GM23338 (cell line): ENCODE data around the gene SNX9. TPM values are rescaled to one million over a fixed set of nuclear protein-coding genes. Genes with fewer than 3 reads are reported as not detected.

Experiments used
- ATAC-seq: fragments of 200-7000 bp; cut with Tn5 transposase; 3 replicates; pipeline ENCODE4 v1.9.1; 2020
- DNase-seq: peaks from one replicate; pipeline ENCODE4 v3.0.0-alpha.2; 2015; ENCODE audit warnings: low spot score
- H2AFZ ChIP-seq: fragments of 200-600 bp; sonication (generic); 2 replicates; pipeline ENCODE4 v1.8.0; 2016; ENCODE audit warnings: antibody characterized with exemption, mild to moderate bottlenecking, moderate library complexity
- H3F3A ChIP-seq: fragments of 200-600 bp; sonication (generic); replicated peaks from 2 replicates; pipeline ENCODE4 v1.8.0; 2017; ENCODE audit warnings: antibody characterized with exemption, mixed run types, low read depth
- H3K27ac ChIP-seq: fragments of 200-600 bp; sonication (generic); 2 replicates; pipeline ENCODE4 v1.6.1; 2016; ENCODE audit warnings: low read depth
- H3K27me3 ChIP-seq: fragments of 200-600 bp; sonication (generic); 2 replicates; pipeline ENCODE4 v1.8.0; 2016; ENCODE audit warnings: mild to moderate bottlenecking, mixed run types, moderate library complexity; ENCODE audit not compliant: insufficient read depth
- H3K36me3 ChIP-seq: fragments of 200-600 bp; sonication (generic); 2 replicates; pipeline ENCODE4 v1.8.0; 2016; ENCODE audit warnings: mild to moderate bottlenecking; ENCODE audit not compliant: insufficient read depth
- H3K4me1 ChIP-seq: fragments of 200-600 bp; sonication (generic); 2 replicates; pipeline ENCODE4 v1.8.0; 2016; ENCODE audit warnings: mild to moderate bottlenecking, moderate library complexity; ENCODE audit not compliant: insufficient read depth
- H3K4me2 ChIP-seq: fragments of 200-600 bp; sonication (generic); 2 replicates; pipeline ENCODE4 v1.7.1; 2017; ENCODE audit warnings: mixed run types
- H3K4me3 ChIP-seq: fragments of 200-600 bp; sonication (generic); 2 replicates; pipeline ENCODE4 v1.6.1; 2016; ENCODE audit warnings: mixed run types
- H3K79me2 ChIP-seq: fragments of 200-600 bp; sonication (generic); replicated peaks from 2 replicates; pipeline ENCODE4 v1.8.0; 2017; ENCODE audit warnings: mild to moderate bottlenecking; ENCODE audit not compliant: insufficient read depth
- H3K9me2 ChIP-seq: fragments of 200-600 bp; sonication (generic); 2 replicates; pipeline ENCODE4 v1.8.0; 2017; ENCODE audit not compliant: insufficient read depth
- H4K20me1 ChIP-seq: fragments of 200-600 bp; sonication (generic); replicated peaks from 2 replicates; pipeline ENCODE4 v1.8.0; 2017; ENCODE audit warnings: mild to moderate bottlenecking; ENCODE audit not compliant: insufficient read depth
- H3K27ac Mint-ChIP-seq: 2 replicates; pipeline ENCODE4 v1.8.0; 2020; ENCODE audit warnings: inconsistent platforms, mild to moderate bottlenecking, moderate library complexity, mixed read lengths
- H3K27me3 Mint-ChIP-seq: 3 replicates; pipeline ENCODE4 v1.8.0; 2022; ENCODE audit warnings: low read depth, mild to moderate bottlenecking, moderate library complexity, mixed read lengths, inconsistent platforms; ENCODE audit not compliant: insufficient read depth, poor library complexity
- H3K36me3 Mint-ChIP-seq: 3 replicates; pipeline ENCODE4 v1.8.0; 2021; ENCODE audit warnings: low read depth, mild to moderate bottlenecking, inconsistent platforms, moderate library complexity, mixed read lengths
- H3K4me1 Mint-ChIP-seq: 3 replicates; pipeline ENCODE4 v1.8.0; 2020; ENCODE audit warnings: mild to moderate bottlenecking, inconsistent platforms, mixed read lengths
- H3K4me3 Mint-ChIP-seq: 3 replicates; pipeline ENCODE4 v1.8.0; 2021; ENCODE audit warnings: moderate library complexity, mild to moderate bottlenecking, inconsistent platforms, mixed read lengths
- H3K9me3 Mint-ChIP-seq: 3 replicates; pipeline ENCODE4 v1.8.0; 2020; ENCODE audit warnings: moderate library complexity, mild to moderate bottlenecking, inconsistent platforms, mixed read lengths
- CREB1 ChIP-seq: fragments of 250-450 bp; sonication (Bioruptor Pico); IDR thresholded peaks from 2 replicates; pipeline ENCODE4 v1.5.0; 2020; ENCODE audit warnings: low read depth, mild to moderate bottlenecking, moderate library complexity
- CTCF ChIP-seq, 2 experiments: fragments of 200-600 bp in 1 of 2; sonication (generic) in 1 of 2; conservative IDR thresholded peaks; 2 replicates each; pipeline versions ENCODE4 v1.5.1 to v1.6.1; 2016 to 2017; ENCODE audit warnings: antibody characterized with exemption in 2 of 2, low read depth in 2 of 2, mild to moderate bottlenecking in 2 of 2, moderate library complexity in 1 of 2
- EZH2 ChIP-seq: fragments of 200-600 bp; sonication (generic); IDR thresholded peaks from one replicate; pipeline ENCODE4 v1.8.0; 2017; ENCODE audit warnings: antibody characterized with exemption, mild to moderate bottlenecking, low read depth; ENCODE audit not compliant: unreplicated experiment
- EZH2phosphoT487 ChIP-seq: fragments of 200-600 bp; sonication (generic); IDR thresholded peaks from one replicate; pipeline ENCODE4 v1.8.1; 2018; ENCODE audit warnings: antibody characterized with exemption; ENCODE audit not compliant: unreplicated experiment
- JUNB ChIP-seq: IDR thresholded peaks from one replicate; pipeline ENCODE4 v1.6.1; 2016; ENCODE audit warnings: antibody characterized with exemption; ENCODE audit not compliant: unreplicated experiment
- NANOG ChIP-seq: IDR thresholded peaks from 2 replicates; pipeline ENCODE4 v1.6.1; 2016; ENCODE audit warnings: antibody characterized with exemption, borderline replicate concordance
- POLR2AphosphoS5 ChIP-seq: IDR thresholded peaks from 2 replicates; pipeline ENCODE4 v1.6.1; 2016; ENCODE audit warnings: antibody characterized with exemption, low read depth
- STAT1 ChIP-seq: IDR thresholded peaks from one replicate; pipeline ENCODE4 v1.6.1; 2016; ENCODE audit warnings: antibody characterized with exemption; ENCODE audit not compliant: unreplicated experiment
- ZNF114 ChIP-seq: fragments of 250-450 bp; sonication (Bioruptor Pico); IDR thresholded peaks from 2 replicates; pipeline ENCODE4 v1.5.0; 2020; ENCODE audit warnings: mild to moderate bottlenecking, moderate library complexity
- ZNF331 ChIP-seq: fragments of 250-450 bp; sonication (Bioruptor Pico); IDR thresholded peaks from 2 replicates; pipeline ENCODE4 v1.5.0; 2020; ENCODE audit warnings: low read depth, mild to moderate bottlenecking, moderate library complexity
- polyA plus RNA-seq: library from polyadenylated mRNA; unstranded; fragments of >200 nt; fragmentation: Nextera tagmentation; extraction: Ambion mirVana; gene quantifications from 2 replicates; pipeline ENCODE4 v1.2.1, GENCODE V29; 2016
- total RNA-seq: library from RNA; depleted of rRNA; stranded (reverse); fragments of >200 nt; shearing (Covaris generic); gene quantifications from 2 replicates; pipeline ENCODE4 v1.2.3, GENCODE V29; 2014
- TF ChIP-seq, protein P1 (sequence below): IDR thresholded peaks from one replicate; pipeline ENCODE4 v1.6.1; 2018; ENCODE audit warnings: antibody characterized with exemption; ENCODE audit not compliant: unreplicated experiment
- TF ChIP-seq, protein P2 (sequence below): IDR thresholded peaks from 2 replicates; pipeline ENCODE4 v1.6.1; 2016; ENCODE audit warnings: antibody characterized with exemption
- TF ChIP-seq, protein P3 (sequence below): fragments of 250-450 bp; sonication (Bioruptor Pico); IDR thresholded peaks from 2 replicates; pipeline ENCODE4 v1.5.0; 2020; ENCODE audit warnings: mild to moderate bottlenecking, moderate library complexity

The SNX9 gene
- total and polyA plus RNA-seq, 2 experiments from 2014 or later, result 18.4 to 23.3 TPM

DNA sequence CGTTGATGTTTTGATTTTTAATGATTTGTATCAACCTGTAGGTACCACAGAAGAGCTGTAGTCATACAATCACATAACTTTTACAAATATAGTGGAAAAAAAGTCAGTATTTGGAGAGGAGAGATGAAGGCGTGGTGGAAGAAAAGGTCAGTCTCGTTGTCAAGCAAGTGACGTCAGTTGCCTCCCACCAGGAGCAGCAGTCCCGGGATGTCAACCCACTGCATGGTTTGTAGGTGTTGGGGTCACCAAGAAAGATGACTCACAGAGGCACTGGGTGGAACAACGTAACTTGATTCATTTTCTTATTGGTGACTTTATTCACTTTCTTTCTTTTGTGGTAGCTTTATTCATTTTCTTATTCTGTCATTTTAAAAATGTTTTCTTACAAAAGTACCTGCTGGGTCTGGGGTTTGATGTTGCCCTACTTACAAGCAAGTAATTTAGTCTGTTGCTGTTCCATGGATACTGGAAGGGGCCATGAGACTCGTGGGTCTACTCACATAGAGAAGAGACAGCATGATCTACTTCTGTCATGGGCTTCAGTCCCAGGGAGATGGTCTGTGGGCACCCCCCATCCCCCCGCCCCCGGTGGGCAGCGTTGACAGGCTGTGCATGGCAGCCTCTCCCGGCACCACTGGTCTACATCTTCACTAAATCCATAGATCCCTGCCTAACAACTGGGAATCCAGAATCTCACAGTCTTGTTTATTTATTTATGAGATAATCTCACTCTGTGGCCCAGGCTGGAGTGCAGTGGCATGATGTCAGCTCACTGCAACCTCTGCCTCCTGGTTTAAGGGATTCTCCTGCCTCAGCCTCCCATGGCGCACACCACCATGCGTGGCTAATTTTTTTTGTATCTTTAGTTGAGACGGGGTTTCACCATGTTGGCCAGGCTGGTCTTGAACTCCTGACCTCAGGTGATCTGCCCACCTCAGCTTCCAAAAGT is 122.2 kb downstream of the SNX9 start:
- Histone ChIP-seq H2AFZ (no peak overlapping the region), H3K79me2 (no peaks in the 10 kb centered on the region), H4K20me1 (no peaks in the 10 kb centered on the region), H3K9me2 (no peaks in the 10 kb centered on the region), H3K36me3 (peaks cover 17% of the 10 kb centered on the region), H3F3A (no peaks in the 10 kb centered on the region), H3K27me3 (no peaks in the 10 kb centered on the region), H3K4me2 (no peak overlapping the region), H3K4me1 (no peaks in the 10 kb centered on the region), H3K4me3 (no peak overlapping the region), H3K27ac (no peak overlapping the region)
- Mint-ChIP-seq H3K27me3 (no peaks in the 10 kb centered on the region), H3K4me1 (no peaks in the 10 kb centered on the region), H3K27ac (no peak overlapping the region), H3K36me3 (peaks cover 41% of the 10 kb centered on the region), H3K4me3 (no peak overlapping the region), H3K9me3 (peaks cover 14% of the 10 kb centered on the region; the same call in 2 of the 3 replicates)
- ATAC-seq, result no peak
- TF ChIP-seq ZNF331 (CRISPR knock-in tag) (no peak), CREB1 (CRISPR knock-in tag) (no peak), STAT1 (no peak), EZH2 (no peak), EZH2phosphoT487 (no peak), ZNF114 (CRISPR knock-in tag) (no peak), CTCF (conservative IDR thresholded peaks at IDR 0.05; ENCODE audit: low read depth in 2 of 2) (no peak), JUNB (no peak), POLR2AphosphoS5 (no peak), NANOG (no peak)
- TF ChIP-seq, protein P1, sequence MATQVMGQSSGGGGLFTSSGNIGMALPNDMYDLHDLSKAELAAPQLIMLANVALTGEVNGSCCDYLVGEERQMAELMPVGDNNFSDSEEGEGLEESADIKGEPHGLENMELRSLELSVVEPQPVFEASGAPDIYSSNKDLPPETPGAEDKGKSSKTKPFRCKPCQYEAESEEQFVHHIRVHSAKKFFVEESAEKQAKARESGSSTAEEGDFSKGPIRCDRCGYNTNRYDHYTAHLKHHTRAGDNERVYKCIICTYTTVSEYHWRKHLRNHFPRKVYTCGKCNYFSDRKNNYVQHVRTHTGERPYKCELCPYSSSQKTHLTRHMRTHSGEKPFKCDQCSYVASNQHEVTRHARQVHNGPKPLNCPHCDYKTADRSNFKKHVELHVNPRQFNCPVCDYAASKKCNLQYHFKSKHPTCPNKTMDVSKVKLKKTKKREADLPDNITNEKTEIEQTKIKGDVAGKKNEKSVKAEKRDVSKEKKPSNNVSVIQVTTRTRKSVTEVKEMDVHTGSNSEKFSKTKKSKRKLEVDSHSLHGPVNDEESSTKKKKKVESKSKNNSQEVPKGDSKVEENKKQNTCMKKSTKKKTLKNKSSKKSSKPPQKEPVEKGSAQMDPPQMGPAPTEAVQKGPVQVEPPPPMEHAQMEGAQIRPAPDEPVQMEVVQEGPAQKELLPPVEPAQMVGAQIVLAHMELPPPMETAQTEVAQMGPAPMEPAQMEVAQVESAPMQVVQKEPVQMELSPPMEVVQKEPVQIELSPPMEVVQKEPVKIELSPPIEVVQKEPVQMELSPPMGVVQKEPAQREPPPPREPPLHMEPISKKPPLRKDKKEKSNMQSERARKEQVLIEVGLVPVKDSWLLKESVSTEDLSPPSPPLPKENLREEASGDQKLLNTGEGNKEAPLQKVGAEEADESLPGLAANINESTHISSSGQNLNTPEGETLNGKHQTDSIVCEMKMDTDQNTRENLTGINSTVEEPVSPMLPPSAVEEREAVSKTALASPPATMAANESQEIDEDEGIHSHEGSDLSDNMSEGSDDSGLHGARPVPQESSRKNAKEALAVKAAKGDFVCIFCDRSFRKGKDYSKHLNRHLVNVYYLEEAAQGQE, result no peak
- TF ChIP-seq, protein P2, sequence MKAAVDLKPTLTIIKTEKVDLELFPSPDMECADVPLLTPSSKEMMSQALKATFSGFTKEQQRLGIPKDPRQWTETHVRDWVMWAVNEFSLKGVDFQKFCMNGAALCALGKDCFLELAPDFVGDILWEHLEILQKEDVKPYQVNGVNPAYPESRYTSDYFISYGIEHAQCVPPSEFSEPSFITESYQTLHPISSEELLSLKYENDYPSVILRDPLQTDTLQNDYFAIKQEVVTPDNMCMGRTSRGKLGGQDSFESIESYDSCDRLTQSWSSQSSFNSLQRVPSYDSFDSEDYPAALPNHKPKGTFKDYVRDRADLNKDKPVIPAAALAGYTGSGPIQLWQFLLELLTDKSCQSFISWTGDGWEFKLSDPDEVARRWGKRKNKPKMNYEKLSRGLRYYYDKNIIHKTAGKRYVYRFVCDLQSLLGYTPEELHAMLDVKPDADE, result no peak
- TF ChIP-seq, protein P3, sequence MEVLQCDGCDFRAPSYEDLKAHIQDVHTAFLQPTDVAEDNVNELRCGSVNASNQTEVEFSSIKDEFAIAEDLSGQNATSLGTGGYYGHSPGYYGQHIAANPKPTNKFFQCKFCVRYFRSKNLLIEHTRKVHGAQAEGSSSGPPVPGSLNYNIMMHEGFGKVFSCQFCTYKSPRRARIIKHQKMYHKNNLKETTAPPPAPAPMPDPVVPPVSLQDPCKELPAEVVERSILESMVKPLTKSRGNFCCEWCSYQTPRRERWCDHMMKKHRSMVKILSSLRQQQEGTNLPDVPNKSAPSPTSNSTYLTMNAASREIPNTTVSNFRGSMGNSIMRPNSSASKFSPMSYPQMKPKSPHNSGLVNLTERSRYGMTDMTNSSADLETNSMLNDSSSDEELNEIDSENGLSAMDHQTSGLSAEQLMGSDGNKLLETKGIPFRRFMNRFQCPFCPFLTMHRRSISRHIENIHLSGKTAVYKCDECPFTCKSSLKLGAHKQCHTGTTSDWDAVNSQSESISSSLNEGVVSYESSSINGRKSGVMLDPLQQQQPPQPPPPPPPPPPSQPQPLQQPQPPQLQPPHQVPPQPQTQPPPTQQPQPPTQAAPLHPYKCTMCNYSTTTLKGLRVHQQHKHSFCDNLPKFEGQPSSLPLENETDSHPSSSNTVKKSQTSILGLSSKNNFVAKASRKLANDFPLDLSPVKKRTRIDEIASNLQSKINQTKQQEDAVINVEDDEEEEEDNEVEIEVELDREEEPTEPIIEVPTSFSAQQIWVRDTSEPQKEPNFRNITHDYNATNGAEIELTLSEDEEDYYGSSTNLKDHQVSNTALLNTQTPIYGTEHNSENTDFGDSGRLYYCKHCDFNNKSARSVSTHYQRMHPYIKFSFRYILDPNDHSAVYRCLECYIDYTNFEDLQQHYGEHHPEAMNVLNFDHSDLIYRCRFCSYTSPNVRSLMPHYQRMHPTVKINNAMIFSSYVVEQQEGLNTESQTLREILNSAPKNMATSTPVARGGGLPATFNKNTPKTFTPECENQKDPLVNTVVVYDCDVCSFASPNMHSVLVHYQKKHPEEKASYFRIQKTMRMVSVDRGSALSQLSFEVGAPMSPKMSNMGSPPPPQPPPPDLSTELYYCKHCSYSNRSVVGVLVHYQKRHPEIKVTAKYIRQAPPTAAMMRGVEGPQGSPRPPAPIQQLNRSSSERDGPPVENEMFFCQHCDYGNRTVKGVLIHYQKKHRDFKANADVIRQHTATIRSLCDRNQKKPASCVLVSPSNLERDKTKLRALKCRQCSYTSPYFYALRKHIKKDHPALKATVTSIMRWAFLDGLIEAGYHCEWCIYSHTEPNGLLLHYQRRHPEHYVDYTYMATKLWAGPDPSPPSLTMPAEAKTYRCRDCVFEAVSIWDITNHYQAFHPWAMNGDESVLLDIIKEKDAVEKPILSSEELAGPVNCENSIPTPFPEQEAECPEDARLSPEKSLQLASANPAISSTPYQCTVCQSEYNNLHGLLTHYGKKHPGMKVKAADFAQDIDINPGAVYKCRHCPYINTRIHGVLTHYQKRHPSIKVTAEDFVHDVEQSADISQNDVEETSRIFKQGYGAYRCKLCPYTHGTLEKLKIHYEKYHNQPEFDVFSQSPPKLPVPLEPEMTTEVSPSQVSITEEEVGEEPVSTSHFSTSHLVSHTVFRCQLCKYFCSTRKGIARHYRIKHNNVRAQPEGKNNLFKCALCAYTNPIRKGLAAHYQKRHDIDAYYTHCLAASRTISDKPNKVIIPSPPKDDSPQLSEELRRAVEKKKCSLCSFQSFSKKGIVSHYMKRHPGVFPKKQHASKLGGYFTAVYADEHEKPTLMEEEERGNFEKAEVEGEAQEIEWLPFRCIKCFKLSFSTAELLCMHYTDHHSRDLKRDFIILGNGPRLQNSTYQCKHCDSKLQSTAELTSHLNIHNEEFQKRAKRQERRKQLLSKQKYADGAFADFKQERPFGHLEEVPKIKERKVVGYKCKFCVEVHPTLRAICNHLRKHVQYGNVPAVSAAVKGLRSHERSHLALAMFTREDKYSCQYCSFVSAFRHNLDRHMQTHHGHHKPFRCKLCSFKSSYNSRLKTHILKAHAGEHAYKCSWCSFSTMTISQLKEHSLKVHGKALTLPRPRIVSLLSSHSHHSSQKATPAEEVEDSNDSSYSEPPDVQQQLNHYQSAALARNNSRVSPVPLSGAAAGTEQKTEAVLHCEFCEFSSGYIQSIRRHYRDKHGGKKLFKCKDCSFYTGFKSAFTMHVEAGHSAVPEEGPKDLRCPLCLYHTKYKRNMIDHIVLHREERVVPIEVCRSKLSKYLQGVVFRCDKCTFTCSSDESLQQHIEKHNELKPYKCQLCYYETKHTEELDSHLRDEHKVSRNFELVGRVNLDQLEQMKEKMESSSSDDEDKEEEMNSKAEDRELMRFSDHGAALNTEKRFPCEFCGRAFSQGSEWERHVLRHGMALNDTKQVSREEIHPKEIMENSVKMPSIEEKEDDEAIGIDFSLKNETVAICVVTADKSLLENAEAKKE (CRISPR knock-in tag), result no peak
- no peak for DNase-seq
